Activated CD4-positive, alpha-beta T cell treated with anti-CD3 and anti-CD28 coated beads, Interleukin-2, Interleukin-6, amounts not matched to agents 100 ng/mL and 50 ng/mL, durations not matched to agents 16 hours and 8 hours (primary cell): ENCODE measurements around the gene TPD52L1.
"Not testable (repeated sequence)": the region's sequence is repeated elsewhere in the genome, so short reads cannot be mapped to it uniquely, and the experiment has no call there.

Source experiments
- DNase-seq: peaks from one replicate; pipeline ENCODE4 v3.0.0-alpha.2; 2020

The TPD52L1 gene

DNA sequence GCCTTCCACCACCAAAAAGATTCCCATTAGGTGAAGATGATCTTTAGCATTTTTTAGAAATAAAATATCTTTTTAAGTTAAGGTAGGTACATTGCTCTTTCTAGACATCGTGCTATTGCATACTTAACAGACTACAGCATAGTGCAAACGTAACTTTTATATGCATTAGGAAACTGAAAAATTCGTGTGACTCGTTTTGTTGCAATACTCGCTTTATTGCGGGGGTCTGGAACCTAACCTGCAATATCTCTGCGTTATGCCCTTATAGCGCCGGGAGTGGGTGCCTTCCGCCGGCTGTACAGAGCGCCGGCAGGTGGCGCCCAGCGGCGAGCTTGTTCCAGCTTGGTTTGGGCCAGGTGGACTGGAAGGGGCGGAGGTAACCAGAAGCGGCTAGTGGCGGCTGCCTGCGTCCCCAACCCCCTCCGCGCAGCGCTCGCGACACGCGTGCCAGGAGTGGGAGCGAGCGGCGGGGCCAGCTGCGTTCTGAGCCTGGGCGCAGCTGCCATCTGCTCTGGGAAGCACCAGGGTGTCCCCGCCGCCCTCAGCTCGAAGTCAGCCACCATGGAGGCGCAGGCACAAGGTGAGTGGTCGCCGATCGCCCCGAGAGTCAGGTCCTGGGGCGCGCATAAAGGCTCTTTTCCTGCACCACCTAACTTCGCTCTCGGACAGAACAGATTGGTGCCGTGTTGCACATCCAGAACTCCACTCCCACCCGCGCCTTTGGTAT is at the start of gene TPD52L1:
Gene TPD52L1 (plus strand): TSS at position 383 of the 727 bp plus-strand sequence. CDS start 179 bp downstream, at position 562.
- peak; percentile 73 for DNase-seq

GRCh38 chr6:125104425-125104824 is 49.1 kb upstream of the TPD52L1 start:
- no peak for DNase-seq

DNA sequence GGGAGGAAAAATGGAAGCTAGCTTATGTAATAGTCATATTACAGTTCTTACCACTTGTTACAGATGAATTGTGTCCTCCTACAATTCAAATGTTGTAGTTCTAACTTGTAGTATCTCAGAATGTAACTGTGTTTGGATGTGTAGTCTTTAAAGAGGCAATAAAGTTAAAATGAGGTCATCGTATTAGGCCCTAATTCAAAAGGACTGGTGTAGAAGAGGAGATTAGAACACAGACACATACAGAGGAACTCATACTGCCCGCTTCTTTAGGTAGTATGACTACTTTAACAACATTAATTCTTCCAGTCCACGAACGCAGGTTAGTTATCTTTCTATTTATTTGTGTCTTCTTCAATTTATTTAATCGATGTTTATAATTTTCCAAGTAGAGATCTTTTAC is 46.5 kb upstream of the TPD52L1 start:
- DNase-seq, result no peak

- DNase-seq, result no peak
Observed at GRCh38 chr6:125107896-125108295, 45.7 kb upstream of the TPD52L1 start.

DNA sequence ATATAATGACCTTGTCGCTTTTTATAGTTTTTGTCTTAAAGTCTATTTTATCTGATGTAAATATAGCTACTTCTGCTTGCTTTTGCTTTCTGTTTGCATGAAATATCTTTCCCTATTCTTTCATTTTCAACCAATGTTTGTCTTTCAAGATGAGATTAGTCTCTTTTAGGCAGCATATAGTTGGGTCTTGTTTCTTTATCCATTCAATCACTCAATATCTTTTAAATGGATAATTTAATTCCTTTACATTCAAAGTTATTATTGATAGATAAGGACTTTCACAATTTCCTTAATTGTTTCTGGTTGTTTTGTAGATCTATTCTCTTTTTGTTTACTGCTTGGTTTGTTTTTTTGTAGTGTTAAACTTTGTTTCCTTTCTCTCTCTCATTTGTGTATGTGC is 43.5 kb upstream of the TPD52L1 start:
- DNase-seq, result no peak

- no peak for DNase-seq
Observed at GRCh38 chr6:125111219-125111983, 42.2 kb upstream of the TPD52L1 start.

DNA sequence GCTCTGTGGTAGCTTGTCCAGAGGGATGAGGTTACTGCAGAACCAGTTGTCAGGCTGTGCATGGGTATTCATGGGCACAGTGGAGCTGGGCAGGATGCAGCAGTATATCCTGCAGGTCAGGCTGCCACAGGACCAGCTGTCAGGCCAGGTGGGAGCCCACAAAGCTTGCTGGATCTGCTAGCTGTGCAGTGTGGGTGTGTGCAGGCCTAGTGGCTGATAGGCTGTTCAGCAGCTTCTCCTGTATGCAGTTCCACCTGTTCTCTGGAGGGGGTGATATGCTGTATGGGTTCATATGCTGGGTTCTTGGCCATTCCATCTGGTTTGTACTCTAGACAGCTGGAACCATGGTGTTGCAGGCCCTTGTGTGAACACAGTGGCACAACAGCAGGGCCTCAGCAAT is 40.6 kb upstream of the TPD52L1 start:
- DNase-seq, result no peak

DNA sequence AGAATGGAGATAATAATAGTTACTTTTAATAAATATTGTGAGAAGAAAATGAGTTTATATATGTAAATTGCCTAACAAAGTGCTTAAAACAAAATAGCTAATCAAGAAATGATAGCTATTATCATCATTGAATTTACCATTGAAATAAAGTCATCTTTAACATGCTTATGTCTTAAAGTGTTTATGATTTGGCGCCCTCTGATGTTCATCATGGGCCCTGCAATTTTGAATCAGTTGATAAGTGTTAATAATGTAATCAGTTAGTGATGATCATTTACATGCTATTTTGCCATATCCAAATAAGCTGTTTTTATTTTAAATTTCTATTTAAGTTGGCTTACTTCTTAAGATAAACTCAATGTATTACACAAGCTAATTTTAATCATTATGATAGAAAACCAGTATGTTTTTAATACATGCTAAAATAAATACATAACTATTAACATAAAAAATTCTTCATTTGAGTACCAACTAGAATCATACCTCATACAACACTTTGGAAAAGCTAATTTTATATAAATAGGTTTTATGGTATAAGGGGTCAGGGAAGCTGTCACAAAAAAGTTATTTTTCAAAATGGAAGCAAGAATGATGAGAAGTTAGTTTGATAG is 39.2 kb upstream of the TPD52L1 start:
- DNase-seq, result peak; percentile 44

- DNase-seq, result no peak
Observed at GRCh38 chr6:125116170-125116569, 37.4 kb upstream of the TPD52L1 start.

DNA sequence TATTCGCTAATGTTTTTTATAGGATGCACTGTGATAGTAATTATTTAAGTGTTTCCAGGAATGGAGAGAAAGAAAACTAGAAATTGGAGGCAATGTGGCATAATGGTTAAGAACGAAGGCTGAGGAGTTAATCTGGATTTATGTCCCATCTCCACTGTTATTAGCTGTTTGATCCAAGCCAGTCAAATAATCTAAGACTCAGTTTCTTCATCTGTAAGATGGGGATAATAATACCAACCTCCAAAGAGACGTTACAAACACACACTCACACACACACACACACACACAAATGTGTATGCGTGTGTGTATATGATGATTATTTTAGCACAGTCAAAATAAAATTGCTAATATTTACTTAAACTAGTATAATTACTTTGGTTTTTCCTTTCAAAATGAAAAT is 36.9 kb upstream of the TPD52L1 start:
- DNase-seq, result no peak

DNA sequence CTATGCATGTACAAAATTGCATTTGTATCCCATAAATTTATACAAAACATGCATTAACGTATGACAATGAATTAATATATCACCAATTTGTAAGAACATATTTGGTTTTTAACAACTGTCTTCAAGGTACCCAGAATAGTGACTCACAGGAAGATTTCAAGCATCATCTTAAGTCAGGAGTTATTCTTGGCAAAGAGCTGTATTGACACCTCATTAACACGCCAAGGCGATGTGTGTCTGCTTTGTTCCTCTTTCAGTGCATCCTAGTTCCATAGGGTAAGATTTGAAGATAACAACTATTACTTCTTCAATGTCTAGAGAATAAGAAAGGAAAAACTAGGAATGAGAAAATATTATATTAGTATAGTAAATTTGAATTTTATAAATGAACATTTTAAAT is 35.8 kb upstream of the TPD52L1 start:
- DNase-seq, result no peak

DNA sequence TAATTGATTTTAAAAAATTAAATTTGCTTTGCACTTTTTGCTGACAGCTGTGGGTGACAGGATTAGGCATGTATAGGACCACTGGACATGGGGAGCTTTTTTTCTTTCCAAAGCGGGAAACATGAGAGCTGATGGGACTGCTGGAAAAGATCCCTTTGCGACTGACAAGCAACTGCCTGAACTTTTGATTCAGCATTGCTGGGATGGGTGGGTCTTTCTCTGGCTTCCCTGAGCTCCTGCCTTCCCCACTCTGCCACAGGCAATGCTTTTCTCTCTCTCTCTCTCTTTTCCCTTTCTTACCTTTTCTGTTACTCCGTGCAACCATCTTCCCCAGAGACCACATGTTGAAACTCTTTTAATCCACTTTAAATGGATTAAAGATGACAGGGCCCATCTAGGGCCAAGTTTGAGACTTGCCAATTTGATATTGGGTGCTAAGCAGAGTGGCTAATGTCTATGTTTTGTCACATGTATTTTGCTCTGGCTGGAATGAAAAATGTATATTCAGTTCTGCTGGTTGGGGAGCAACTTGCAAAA is 33.5 kb upstream of the TPD52L1 start:
- no peak for DNase-seq

DNA sequence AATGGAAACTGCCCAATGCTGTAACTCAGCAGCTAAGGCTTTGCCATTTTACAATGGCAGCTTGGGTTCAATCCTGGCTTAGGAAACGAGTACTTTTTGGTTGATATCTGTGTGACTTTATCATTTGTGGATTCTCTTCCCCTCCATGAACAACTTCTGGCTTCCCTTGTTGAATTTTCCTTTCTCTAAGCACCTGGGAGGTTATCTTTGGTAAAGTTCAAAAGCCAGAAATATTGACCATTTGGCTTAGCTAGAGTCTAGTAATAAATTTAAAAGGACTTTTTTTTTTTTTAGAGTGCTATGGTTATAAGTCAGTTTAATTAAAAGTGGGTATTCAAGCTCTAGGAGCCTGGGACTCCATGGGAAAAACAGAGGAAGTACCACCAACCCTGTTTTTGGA is 31.7 kb upstream of the TPD52L1 start:
- no peak for DNase-seq

- DNase-seq, result no peak
Observed at GRCh38 chr6:125123051-125123450, 30.5 kb upstream of the TPD52L1 start.

DNA sequence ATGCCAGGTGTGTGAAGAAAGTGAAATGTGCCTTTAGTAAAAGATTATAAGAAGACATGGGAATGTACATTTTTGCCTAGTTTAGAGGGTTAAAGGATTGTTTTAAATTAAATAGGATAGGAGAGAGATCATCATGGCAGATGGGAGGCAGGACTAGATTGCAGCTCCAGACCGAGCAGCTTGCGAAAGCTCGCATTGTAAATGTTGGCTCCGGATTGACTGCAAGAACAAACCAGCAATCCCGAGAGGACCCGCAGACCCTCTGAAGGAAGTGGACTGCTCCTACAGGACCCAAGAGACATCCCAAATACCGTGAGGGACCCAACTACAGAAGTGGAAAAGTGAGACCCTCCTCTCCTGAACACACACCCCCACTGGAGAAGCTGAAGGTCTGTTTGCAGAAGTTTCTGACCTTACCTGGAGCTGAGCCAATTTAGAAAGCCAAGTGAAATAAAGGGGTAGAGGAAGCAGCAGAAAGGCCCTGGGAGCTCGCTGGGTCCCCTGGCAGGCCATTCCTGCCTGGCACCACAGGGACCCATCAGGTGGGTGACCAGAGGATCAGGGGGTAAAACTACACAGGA is 30.0 kb upstream of the TPD52L1 start:
- no peak for DNase-seq

DNA sequence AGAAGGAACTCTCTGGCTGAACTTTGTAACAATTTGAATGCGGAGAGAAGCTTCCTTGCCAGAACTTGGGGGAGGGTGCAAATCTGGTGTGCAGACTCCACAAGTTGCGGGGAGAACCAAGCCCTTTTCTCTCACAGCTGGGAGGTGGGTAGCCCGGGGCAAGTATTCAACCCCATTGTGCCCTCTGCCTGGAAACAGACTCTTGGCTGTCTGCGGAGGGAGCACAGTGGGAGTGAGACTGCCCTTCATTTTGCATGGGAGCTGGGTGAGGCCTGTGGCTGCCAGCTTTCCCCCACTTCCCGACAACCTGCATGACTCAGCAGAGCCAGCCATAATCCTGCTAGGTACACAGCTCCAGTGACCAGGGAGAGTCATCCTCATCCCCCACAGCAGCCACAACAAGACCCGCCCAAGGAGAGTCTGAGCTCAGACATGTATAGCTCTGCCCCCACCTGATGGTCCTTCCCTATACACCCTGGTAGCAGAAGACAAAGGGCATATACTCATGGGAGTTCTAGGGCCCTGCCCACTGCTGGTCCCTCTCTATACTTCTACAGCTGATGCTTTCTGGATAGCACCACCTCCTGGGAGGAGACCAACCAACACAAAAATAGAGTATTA is 29.4 kb upstream of the TPD52L1 start:
- DNase-seq, result no peak

DNA sequence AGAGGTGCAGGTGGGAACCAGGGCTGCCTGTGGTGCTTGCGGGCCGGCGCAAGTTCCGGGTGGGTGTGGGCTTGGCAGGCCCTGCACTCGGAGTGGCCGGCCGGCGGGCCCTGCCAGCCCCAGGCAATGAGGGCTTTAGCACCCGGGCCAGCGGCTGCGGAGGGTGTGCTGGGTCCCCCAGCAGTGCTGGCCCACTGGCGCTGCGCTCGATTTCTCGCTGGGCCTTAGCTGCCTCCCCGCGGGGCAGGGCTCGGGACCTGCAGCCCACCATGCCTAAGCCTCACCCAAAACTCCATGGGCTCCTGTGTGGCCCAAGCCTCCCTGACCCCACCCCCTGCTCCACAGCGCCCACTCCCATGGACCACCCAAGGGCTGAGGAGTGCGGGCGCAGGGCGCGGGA is 27.7 kb upstream of the TPD52L1 start:
- not testable (repeated sequence) for DNase-seq

DNA sequence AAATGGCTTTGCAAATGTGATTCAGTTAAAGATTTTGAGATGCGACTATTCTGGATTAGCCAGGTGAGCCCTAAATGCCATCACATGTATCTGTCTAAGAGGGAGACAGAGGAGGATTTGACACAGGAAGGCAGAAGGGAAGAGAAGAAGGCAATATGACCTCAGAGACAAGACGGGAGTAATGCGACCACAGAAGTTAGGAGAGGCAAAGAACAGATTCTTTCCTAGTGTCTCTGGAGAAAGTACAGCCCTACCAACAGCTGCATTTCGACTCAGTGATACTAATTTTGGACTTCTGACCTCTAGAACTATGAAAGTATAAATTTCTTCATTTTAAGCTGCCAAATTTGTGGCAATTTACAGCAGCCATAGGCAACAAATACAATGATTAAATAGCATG is 24.2 kb upstream of the TPD52L1 start:
- DNase-seq, result no peak

GRCh38 chr6:125132058-125132457 is 21.5 kb upstream of the TPD52L1 start:
- DNase-seq, result no peak

- DNase-seq, result no peak
Observed at GRCh38 chr6:125136378-125136777, 17.2 kb upstream of the TPD52L1 start.

GRCh38 chr6:125138083-125138482 is 15.5 kb upstream of the TPD52L1 start:
- DNase-seq, result no peak

DNA sequence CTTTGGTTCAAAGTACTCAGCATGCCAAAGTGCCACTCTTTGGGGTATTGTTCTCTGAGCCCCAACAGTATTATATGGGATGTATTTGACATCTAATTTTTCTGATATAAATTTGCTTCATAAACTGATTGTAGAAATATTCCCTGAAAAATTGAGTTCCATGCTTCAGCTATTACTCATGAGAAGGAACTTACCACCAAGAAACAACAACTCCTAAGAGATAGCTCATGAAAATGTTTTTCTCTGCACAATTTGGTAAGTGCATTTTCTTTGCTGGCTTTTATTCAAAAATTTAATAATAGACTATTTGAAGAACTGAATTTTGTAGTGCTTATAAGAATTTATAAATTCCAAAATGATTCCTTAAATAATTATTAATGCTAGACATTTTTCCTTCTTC is 12.8 kb upstream of the TPD52L1 start:
- no peak for DNase-seq

DNA sequence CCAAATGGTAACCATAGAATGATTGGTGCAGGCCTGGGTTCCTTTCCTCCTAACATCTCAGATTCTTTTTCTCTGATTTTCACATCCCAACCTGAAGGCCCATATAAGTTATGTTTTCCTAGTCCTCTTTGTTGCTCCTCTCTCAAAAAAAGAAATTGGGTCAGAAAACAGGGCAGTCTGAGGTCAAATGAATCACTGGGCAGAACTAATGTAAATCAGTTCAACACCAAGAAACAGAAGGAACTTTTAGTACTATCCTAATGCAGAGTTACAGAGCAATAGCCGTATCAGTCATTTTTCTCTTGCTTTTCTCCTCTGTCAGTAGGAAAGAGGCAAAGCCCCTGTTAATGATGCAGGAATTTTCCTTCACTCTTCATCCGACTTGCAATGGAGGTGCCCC is 11.0 kb upstream of the TPD52L1 start:
- no peak for DNase-seq
